GM12873 (cell line): ENCODE data around the gene CNTN4.

Experiments
- TF ChIP-seq, protein P1 (sequence below): IDR thresholded peaks from 2 replicates; pipeline ENCODE4 v1.5.1; 2012; ENCODE audit warnings: low read depth, mild to moderate bottlenecking, moderate library complexity, low read length, control low read depth; ENCODE audit not compliant: insufficient read depth; ENCODE audit errors: missing control alignments

Gene CNTN4

GRCh38 chr3:2262204-2262603 lies 163.5 kb downstream of the CNTN4 start:
- TF ChIP-seq, protein P1, sequence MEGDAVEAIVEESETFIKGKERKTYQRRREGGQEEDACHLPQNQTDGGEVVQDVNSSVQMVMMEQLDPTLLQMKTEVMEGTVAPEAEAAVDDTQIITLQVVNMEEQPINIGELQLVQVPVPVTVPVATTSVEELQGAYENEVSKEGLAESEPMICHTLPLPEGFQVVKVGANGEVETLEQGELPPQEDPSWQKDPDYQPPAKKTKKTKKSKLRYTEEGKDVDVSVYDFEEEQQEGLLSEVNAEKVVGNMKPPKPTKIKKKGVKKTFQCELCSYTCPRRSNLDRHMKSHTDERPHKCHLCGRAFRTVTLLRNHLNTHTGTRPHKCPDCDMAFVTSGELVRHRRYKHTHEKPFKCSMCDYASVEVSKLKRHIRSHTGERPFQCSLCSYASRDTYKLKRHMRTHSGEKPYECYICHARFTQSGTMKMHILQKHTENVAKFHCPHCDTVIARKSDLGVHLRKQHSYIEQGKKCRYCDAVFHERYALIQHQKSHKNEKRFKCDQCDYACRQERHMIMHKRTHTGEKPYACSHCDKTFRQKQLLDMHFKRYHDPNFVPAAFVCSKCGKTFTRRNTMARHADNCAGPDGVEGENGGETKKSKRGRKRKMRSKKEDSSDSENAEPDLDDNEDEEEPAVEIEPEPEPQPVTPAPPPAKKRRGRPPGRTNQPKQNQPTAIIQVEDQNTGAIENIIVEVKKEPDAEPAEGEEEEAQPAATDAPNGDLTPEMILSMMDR: no peak

- TF ChIP-seq, protein P1: no peak
Observed at GRCh38 chr3:2266606-2267005, 167.9 kb downstream of the CNTN4 start.

GRCh38 chr3:2268779-2269178 lies 170.1 kb downstream of the CNTN4 start:
- TF ChIP-seq, protein P1: no peak

- TF ChIP-seq, protein P1: no peak
Observed at GRCh38 chr3:2274526-2274925, 175.9 kb downstream of the CNTN4 start.

GRCh38 chr3:2283818-2284217 lies 185.2 kb downstream of the CNTN4 start:
- TF ChIP-seq, protein P1: no peak

- TF ChIP-seq, protein P1: no peak
Observed at GRCh38 chr3:2300938-2301337, 202.3 kb downstream of the CNTN4 start.

DNA sequence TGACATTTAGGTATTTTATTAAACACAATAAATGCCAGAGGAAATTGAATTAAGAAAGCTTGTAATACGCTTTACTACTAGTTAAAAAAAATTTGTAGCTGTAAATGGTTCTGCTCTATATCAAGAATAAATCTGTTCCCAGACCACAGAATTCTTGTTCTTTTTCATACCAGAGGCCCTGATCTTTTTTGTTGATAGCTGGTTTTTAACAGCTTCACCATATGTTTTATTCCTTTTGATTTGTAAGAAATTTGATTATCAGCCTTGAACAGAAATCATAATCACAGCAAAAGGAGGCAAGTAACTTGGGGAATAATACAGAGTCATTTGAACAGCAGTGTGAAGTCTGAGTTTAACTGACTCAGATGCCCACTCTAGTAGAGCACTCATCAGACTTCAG lies 202.7 kb downstream of the CNTN4 start:
- TF ChIP-seq, protein P1: no peak

DNA sequence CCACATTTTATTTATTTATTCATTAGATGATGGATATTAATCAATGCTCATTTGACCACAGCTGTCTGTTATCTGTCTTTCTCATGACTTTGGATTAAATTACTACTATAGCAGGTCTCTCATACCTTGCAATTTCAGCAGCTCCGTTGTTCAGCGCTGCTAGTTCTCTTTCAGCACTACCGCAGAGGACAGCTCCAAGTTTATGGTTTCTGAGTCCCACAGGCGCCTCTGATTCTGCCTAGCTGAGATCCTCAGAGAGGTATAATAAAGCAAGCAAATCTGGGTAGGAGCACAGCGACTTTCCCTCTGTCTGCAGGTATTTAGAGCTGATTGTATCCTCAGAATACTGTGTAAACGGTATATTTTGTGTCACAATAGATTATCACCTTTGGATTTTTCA lies 204.9 kb downstream of the CNTN4 start:
- TF ChIP-seq, protein P1: no peak
